GM12801 (cell line): Measurements from ENCODE around the gene TBC1D16.

Experiments used
- CTCF ChIP-seq: IDR thresholded peaks from one replicate; pipeline ENCODE4 v1.5.1; 2011; ENCODE audit warnings: control low read depth; ENCODE audit not compliant: insufficient read length; ENCODE audit errors: extremely low read depth

The TBC1D16 gene

DNA sequence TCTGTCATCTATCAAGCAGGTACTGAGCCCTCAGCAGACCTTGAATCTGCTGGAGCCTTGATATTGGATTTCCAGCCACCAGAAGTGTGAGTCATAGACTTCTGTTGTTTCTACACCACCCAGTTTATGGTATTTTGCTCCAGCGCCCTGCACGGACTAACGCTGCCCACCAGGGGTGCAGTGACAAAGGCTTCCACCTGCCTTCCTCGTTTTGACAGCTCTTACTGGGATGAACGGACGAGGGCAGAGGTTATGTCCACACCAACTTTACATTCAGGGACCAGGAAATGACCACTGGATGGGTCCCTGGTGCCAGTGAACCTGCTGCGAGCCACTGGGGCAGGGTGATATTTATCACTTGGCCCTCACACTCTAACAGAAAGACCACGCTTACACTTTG is 129.8 kb downstream of the TBC1D16 start:
- no peak for TF ChIP-seq CTCF

- TF ChIP-seq CTCF, result no peak
Measured at GRCh38 chr17:79904865-79905264, 130.8 kb downstream of the TBC1D16 start.

DNA sequence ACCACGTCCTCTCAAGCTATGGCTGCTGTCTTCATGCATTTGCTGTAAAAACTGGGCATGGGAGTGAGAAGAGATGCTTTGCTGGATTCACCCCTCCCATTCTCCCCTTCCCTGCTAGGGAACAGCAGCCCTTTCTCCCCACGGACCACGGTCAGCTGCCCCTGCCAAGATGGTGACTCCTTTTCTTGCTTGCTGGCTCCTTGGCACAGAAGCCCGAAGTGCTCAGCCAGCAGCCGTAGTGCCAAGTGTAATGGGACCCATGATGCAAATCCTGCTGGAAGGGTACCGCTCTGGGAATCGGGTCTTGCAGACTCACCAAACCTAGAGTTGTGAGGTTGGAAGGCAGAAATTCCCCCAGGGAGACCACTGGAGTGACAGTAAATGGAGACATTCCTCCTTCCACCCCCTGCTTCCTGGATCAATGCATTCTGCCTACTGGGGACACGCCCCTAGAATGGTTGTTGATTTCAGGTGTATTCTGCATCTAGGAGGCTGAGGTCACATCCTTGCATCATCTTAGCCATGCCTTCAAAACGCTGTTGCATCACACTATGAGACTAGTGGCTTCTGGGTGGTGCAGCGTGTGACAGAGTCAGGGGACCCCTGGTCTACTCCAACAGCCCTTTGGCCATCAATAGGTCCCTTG is 133.4 kb downstream of the TBC1D16 start:
- TF ChIP-seq CTCF, result no peak

DNA sequence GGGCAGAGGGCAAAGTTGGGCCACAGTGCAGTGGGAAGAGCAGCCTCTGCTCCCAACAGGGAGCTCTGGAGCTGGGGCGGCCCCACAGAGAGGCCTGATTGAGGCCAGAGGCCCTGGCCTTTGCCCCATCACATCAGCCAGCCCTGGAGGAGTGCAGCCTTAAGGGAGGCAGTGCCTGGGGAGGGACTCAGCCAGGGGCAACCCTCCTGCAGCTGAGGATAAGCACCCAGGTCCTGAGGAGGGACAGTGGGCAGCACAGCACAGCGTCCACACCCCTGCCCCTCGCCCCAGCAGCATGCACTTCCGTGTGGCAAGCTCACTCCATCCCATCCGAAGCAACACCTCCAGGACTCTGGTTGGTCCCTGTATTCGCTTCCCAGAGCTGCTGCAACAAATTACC is 134.5 kb downstream of the TBC1D16 start:
- TF ChIP-seq CTCF, result no peak

DNA sequence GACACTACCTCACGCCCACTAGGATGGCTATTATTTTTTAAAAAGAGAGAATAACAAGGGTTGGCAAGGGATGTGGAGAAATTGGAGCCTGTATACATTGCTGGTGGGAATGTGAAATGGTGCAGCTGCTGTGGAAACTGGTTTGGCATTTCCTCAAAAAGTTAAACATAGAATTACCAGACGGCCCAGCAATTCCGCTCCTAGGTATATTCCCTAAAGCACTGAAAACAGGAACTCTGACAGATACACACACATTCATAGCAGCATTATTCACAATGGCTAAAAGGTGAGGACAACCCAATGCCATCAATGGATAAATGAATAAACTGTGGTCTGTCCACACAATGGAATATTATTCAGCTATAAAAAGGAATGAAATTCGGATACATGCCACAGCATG is 136.1 kb downstream of the TBC1D16 start:
- TF ChIP-seq CTCF, result no peak

GRCh38 chr17:79897243-79898063 is 138.2 kb downstream of the TBC1D16 start:
- TF ChIP-seq CTCF, result no peak

DNA sequence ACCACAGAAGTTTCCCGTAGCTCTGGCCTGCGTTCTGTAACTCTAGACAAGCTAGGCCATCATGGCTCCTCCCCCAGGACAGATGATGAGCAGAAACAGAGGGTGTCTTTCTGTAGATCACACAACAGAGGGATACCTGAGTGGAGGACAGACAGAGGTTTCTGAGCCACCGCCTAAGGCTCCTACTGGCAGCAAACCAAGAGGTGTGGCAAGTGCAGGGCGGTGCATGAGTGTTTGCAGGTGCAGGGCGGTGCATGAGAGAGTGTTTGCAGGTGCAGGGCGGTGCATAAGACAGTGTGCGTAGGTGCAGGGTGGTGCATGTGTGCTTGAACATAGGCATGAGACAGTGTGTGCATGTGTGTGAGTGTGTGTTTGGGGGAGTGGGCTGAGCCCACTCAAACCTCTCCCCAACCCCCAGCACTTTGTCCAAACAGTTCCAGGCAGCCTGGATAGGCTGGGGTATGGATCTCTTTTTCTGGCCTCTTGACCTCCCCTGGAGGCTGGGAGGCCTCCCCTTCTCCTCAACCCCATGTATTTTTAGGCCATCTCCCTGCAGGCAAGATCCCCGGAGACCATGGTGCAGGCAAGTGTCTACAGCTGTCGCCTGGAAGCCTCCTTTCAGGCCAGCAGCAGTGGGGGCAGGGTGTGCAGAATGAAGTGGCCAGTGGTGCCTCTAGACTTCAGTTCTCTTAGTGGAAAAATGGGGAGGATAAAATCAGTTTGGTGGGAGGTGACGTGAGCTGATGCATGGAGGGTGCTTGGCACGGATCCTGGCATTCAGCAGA is 143.0 kb downstream of the TBC1D16 start:
- TF ChIP-seq CTCF, result no peak
